Muscle layer of duodenum (tissue), 2 donors: ENCODE results near the gene TNNT1.

Source experiments
- H3K27ac ChIP-seq: one replicate; pipeline ENCODE4 v1.7.0; 2013; ENCODE audit warnings: mild to moderate bottlenecking, low read length
- H3K27me3 ChIP-seq: one replicate; pipeline ENCODE4 v1.7.0; 2013; ENCODE audit warnings: low read depth, mild to moderate bottlenecking, control low read depth, low read length
- H3K36me3 ChIP-seq, 2 donors: one replicate each; pipeline ENCODE4 v1.7.0; 2013; ENCODE audit warnings: low read length in 2 of 2, control low read depth in 1 of 2, mild to moderate bottlenecking in 1 of 2; ENCODE audit not compliant: insufficient read depth in 2 of 2, control insufficient read depth in 1 of 2
- H3K4me1 ChIP-seq, 2 donors: one replicate each; pipeline ENCODE4 v1.7.0; 2013; ENCODE audit warnings: low read length in 2 of 2, mild to moderate bottlenecking in 2 of 2, control low read depth in 1 of 2, moderate library complexity in 1 of 2; ENCODE audit not compliant: insufficient read depth in 2 of 2, control insufficient read depth in 1 of 2
- H3K4me3 ChIP-seq, 2 donors: one replicate each; pipeline ENCODE4 v1.7.0; 2013; ENCODE audit warnings: low read length in 2 of 2, low read depth in 1 of 2, mild to moderate bottlenecking in 1 of 2
- H3K9me3 ChIP-seq, 2 donors: one replicate each; pipeline ENCODE4 v1.7.0; 2013; ENCODE audit warnings: low read length in 2 of 2, control low read depth in 1 of 2, mild to moderate bottlenecking in 1 of 2; ENCODE audit not compliant: control insufficient read depth in 1 of 2
- donor health status: healthy.

The TNNT1 gene

GRCh38 chr19:55149078-55150003 is at the start of gene TNNT1:
Gene TNNT1 (minus strand): TSS chr19:55149206. CDS start chr19:55147157, 2,049 bp downstream.
- H3K27ac ChIP-seq: no peak within 1 kb of the TSS
- no peaks in the 10 kb centered on the region for H3K36me3 ChIP-seq
- H3K4me3 ChIP-seq: no peak within 1 kb of the TSS
- no peaks in the 10 kb centered on the region for H3K4me1 ChIP-seq
- peaks cover 22% of the 10 kb centered on the region for H3K27me3 ChIP-seq
- H3K9me3 ChIP-seq: no peaks in the 10 kb centered on the region

GRCh38 chr19:55198651-55199050 is 49.6 kb upstream of the TNNT1 start:
- H3K36me3 ChIP-seq: no peaks in the 10 kb centered on the region
- no peak overlapping the region for H3K27ac ChIP-seq
- H3K27me3 ChIP-seq: no peaks in the 10 kb centered on the region
- no peaks in the 10 kb centered on the region for H3K9me3 ChIP-seq
- H3K4me1 ChIP-seq: no peaks in the 10 kb centered on the region
- H3K4me3 ChIP-seq: no peak overlapping the region

GRCh38 chr19:55197528-55197927 is 48.5 kb upstream of the TNNT1 start:
- Histone ChIP-seq H3K4me1 (no peaks in the 10 kb centered on the region), H3K9me3 (no peaks in the 10 kb centered on the region), H3K27me3 (no peaks in the 10 kb centered on the region), H3K27ac (no peak overlapping the region), H3K4me3 (no peak overlapping the region), H3K36me3 (no peaks in the 10 kb centered on the region)

GRCh38 chr19:55196803-55197202 is 47.8 kb upstream of the TNNT1 start:
- Histone ChIP-seq H3K27ac (no peak overlapping the region), H3K27me3 (no peaks in the 10 kb centered on the region), H3K36me3 (no peaks in the 10 kb centered on the region), H3K4me3 (no peak overlapping the region), H3K4me1 (no peaks in the 10 kb centered on the region), H3K9me3 (no peaks in the 10 kb centered on the region)

- no peaks in the 10 kb centered on the region for H3K9me3 ChIP-seq
- H3K4me1 ChIP-seq: no peaks in the 10 kb centered on the region
- H3K36me3 ChIP-seq: no peaks in the 10 kb centered on the region
- H3K27ac ChIP-seq: no peak overlapping the region
- H3K27me3 ChIP-seq: no peaks in the 10 kb centered on the region
- no peak overlapping the region for H3K4me3 ChIP-seq
Measured at GRCh38 chr19:55193481-55193880, 44.5 kb upstream of the TNNT1 start.

GRCh38 chr19:55189403-55189835 is 40.4 kb upstream of the TNNT1 start:
- H3K36me3 ChIP-seq: no peaks in the 10 kb centered on the region
- no peak overlapping the region for H3K27ac ChIP-seq
- H3K27me3 ChIP-seq: no peaks in the 10 kb centered on the region

DNA sequence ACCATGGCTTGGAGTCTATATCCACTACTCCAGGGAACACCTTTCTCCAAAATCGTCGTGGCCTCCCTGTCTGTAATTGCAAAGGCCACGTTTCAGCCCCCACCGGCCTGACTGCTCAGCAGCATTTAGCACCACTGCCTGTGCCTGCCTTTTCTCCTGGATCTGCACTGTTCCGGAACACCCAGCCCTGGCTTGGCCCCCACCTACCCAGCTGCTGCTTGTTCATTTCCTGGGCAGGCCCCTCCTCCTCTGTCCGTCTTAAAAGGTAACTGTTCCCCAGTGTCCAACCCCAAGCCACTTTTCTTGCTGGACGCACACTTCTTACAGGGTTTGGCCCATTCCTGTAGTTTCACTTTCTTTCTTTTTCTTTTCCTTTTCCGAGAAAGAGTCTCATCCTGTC is 39.6 kb upstream of the TNNT1 start:
- no peaks in the 10 kb centered on the region for H3K27me3 ChIP-seq
- no peaks in the 10 kb centered on the region for H3K9me3 ChIP-seq
- no peak overlapping the region for H3K27ac ChIP-seq

More at GRCh38 chr19:55189403-55189835, 40.4 kb upstream of the TNNT1 start:
- H3K9me3 ChIP-seq: no peaks in the 10 kb centered on the region
- H3K4me3 ChIP-seq: no peak overlapping the region
- no peaks in the 10 kb centered on the region for H3K4me1 ChIP-seq

DNA sequence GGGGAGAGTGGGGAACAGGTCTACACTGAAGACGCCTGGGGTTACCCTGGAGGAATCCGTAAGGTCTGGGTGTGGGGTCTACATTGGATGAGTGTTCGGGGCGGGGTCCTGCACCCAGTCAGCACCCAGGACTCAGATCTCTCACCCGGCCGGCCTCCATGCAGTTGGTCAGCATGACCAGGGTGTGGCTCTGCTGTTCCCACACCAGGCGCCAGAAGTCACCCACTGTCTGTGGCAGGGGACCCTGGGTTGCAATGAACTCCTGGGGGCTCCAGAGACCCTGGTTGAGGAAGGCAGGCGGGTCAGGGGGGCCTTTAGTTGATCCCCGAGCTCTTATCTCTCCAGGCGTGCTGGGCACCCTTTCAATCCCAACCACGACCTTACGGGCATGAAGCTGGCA is 37.1 kb upstream of the TNNT1 start:
- Histone ChIP-seq H3K9me3 (no peaks in the 10 kb centered on the region), H3K36me3 (no peaks in the 10 kb centered on the region), H3K4me1 (no peaks in the 10 kb centered on the region), H3K27me3 (peaks cover 6% of the 10 kb centered on the region), H3K27ac (no peak overlapping the region), H3K4me3 (no peak overlapping the region)

More for the DNA sequence above, 39.6 kb upstream of the TNNT1 start:
- H3K36me3 ChIP-seq: no peaks in the 10 kb centered on the region
- H3K4me1 ChIP-seq: no peaks in the 10 kb centered on the region
- no peak overlapping the region for H3K4me3 ChIP-seq

- H3K4me1 ChIP-seq: peaks cover 3 to 16% of the 10 kb centered on the region in 2 donors
- no peak overlapping the region for H3K27ac ChIP-seq
- no peaks in the 10 kb centered on the region for H3K9me3 ChIP-seq
- H3K27me3 ChIP-seq: peaks cover 43% of the 10 kb centered on the region
- no peak overlapping the region for H3K4me3 ChIP-seq
- H3K36me3 ChIP-seq: no peaks in the 10 kb centered on the region
Measured at GRCh38 chr19:55181740-55182139, 32.7 kb upstream of the TNNT1 start.

GRCh38 chr19:55179606-55180484 is 30.8 kb upstream of the TNNT1 start, which contains the start of gene SYT5:
Gene SYT5 (minus strand): TSS chr19:55180289. CDS start chr19:55179041, 1,248 bp downstream.
- Histone ChIP-seq H3K27ac (no peak within 1 kb of the TSS), H3K27me3 (peaks cover 61% of the 10 kb centered on the region)

More at GRCh38 chr19:55179606-55180484, 30.8 kb upstream of the TNNT1 start, which contains the start of gene SYT5:
- no peaks in the 10 kb centered on the region for H3K9me3 ChIP-seq
- no peaks in the 10 kb centered on the region for H3K36me3 ChIP-seq
- H3K4me3 ChIP-seq: peak within 1 kb of the TSS; percentile 26 to 54
- H3K4me1 ChIP-seq: peaks cover 3 to 16% of the 10 kb centered on the region in 2 donors
